ENCODE data around the gene ITPKC.
A peak's percentile ranks its signal among the peaks of the same experiment; 100 is the strongest.

ITPKC gene

GRCh38 chr19:40716482-40717324 lies at the start of gene ITPKC, which contains the start of gene COQ8B:
Gene ITPKC, plus strand, starts transcription at chr19:40717112. Its CDS starts 24 bp downstream, at chr19:40717136.
Gene COQ8B, minus strand, starts transcription at chr19:40716886. Its CDS starts 2,254 bp downstream, at chr19:40714632.
- peak; percentile 71 for DNase-seq

- DNase-seq, result no peak
These were observed 49.3 kb upstream of the ITPKC start for GRCh38 chr19:40667602-40668001.

GRCh38 chr19:40668991-40669614 lies 47.8 kb upstream of the ITPKC start:
- DNase-seq, result no peak

- no peak for DNase-seq
These were observed 45.5 kb upstream of the ITPKC start for GRCh38 chr19:40671404-40671803.

GRCh38 chr19:40672038-40672437 lies 44.9 kb upstream of the ITPKC start:
- no peak for DNase-seq

GRCh38 chr19:40672573-40673299 lies 44.2 kb upstream of the ITPKC start:
- no peak for DNase-seq

GRCh38 chr19:40673397-40673796 lies 43.5 kb upstream of the ITPKC start:
- no peak for DNase-seq

- no peak for DNase-seq
These were observed 42.6 kb upstream of the ITPKC start for GRCh38 chr19:40674291-40674690.

GRCh38 chr19:40677156-40677555 lies 39.8 kb upstream of the ITPKC start:
- no peak for DNase-seq

GRCh38 chr19:40681039-40681438 lies 35.9 kb upstream of the ITPKC start:
- DNase-seq, result no peak

GRCh38 chr19:40682431-40682964 lies 34.4 kb upstream of the ITPKC start:
- DNase-seq, result no peak

GRCh38 chr19:40683437-40683836 lies 33.5 kb upstream of the ITPKC start:
- DNase-seq, result no peak

GRCh38 chr19:40684280-40684679 lies 32.6 kb upstream of the ITPKC start:
- DNase-seq, result no peak

- no peak for DNase-seq
These were observed 31.8 kb upstream of the ITPKC start for GRCh38 chr19:40685016-40685526.

GRCh38 chr19:40685563-40685962 lies 31.3 kb upstream of the ITPKC start:
- no peak for DNase-seq

- DNase-seq, result no peak
These were observed 29.9 kb upstream of the ITPKC start for GRCh38 chr19:40686882-40687524.

GRCh38 chr19:40687525-40688016 lies 29.3 kb upstream of the ITPKC start:
- no peak for DNase-seq

- no peak for DNase-seq
These were observed 28.6 kb upstream of the ITPKC start for GRCh38 chr19:40688309-40688708.

- DNase-seq, result no peak
These were observed 27.9 kb upstream of the ITPKC start for GRCh38 chr19:40688987-40689338.

GRCh38 chr19:40689339-40690049 lies 27.4 kb upstream of the ITPKC start:
- DNase-seq, result no peak

- no peak for DNase-seq
These were observed 26.7 kb upstream of the ITPKC start, which contains the start of gene NUMBL for GRCh38 chr19:40690050-40690692. Gene NUMBL, minus strand, starts transcription at chr19:40690651. Its CDS starts 168 bp downstream, at chr19:40690483.
